Uterus (tissue), 2 donors: ENCODE measurements around the gene PRSS53.

Experiments
- POLR2A ChIP-seq, 2 donors: fragments of 450-650 bp; IDR thresholded peaks; one replicate each; pipeline ENCODE4 v1.6.1; 2016; ENCODE audit warnings: antibody characterized with exemption in 2 of 2, mild to moderate bottlenecking in 1 of 2, moderate library complexity in 1 of 2
- TF ChIP-seq, protein P1 (sequence below), 4 experiments: fragments of 200-600 bp in 2 of 4; fragments of 450-650 bp in 2 of 4; sonication (generic) in 2 of 4; IDR thresholded peaks; one replicate each; pipeline ENCODE4 v1.5.1; 2016 to 2019; ENCODE audit warnings: antibody characterized with exemption in 4 of 4, mild to moderate bottlenecking in 2 of 4, moderate library complexity in 1 of 4

DNA sequence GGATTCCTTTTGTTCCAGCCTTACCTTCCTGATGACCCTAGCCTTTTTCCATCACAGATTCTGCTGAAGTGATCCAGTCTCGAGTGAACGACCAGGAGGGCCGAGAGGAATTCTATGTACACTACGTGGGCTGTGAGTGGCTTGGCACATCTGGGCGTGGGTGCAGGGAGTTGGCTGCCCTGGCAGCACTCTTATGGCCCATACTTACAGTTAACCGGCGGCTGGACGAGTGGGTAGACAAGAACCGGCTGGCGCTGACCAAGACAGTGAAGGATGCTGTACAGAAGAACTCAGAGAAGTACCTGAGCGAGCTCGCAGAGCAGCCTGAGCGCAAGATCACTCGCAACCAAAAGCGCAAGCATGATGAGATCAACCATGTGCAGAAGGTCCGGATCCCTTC, 31.4 kb upstream of the PRSS53 start:
- TF ChIP-seq, protein P1, sequence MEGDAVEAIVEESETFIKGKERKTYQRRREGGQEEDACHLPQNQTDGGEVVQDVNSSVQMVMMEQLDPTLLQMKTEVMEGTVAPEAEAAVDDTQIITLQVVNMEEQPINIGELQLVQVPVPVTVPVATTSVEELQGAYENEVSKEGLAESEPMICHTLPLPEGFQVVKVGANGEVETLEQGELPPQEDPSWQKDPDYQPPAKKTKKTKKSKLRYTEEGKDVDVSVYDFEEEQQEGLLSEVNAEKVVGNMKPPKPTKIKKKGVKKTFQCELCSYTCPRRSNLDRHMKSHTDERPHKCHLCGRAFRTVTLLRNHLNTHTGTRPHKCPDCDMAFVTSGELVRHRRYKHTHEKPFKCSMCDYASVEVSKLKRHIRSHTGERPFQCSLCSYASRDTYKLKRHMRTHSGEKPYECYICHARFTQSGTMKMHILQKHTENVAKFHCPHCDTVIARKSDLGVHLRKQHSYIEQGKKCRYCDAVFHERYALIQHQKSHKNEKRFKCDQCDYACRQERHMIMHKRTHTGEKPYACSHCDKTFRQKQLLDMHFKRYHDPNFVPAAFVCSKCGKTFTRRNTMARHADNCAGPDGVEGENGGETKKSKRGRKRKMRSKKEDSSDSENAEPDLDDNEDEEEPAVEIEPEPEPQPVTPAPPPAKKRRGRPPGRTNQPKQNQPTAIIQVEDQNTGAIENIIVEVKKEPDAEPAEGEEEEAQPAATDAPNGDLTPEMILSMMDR (IDR thresholded peaks at IDR 0.05), result no peak
- no peak for TF ChIP-seq POLR2A (IDR thresholded peaks at IDR 0.05)
